T-helper 22 cell (primary cell): ENCODE results near the gene GNPAT.
A peak's percentile ranks its signal among the peaks of the same experiment; 100 is the strongest.
"Not testable (repeated sequence)": the region's sequence is repeated elsewhere in the genome, so short reads cannot be mapped to it uniquely, and the experiment has no call there.

Source experiments
- DNase-seq: peaks from one replicate; pipeline ENCODE4 v3.0.0-alpha.2; 2020; ENCODE audit warnings: low read depth

Gene GNPAT

GRCh38 chr1:231240883-231241735 is at the start of gene GNPAT:
GNPAT (plus strand) TSS chr1:231241212; CDS start chr1:231241379, 167 bp downstream.
- DNase-seq = peak; percentile 80

- DNase-seq = no peak
Observed at GRCh38 chr1:231192620-231193163, 48.3 kb upstream of the GNPAT start.

- DNase-seq = no peak
Observed at GRCh38 chr1:231193710-231194340, 47.2 kb upstream of the GNPAT start.

- no peak for DNase-seq
Observed at GRCh38 chr1:231194476-231194842, 46.6 kb upstream of the GNPAT start.

- no peak for DNase-seq
Observed at GRCh38 chr1:231194843-231195516, 46.0 kb upstream of the GNPAT start.

- no peak for DNase-seq
Observed at GRCh38 chr1:231196307-231196706, 44.7 kb upstream of the GNPAT start.

- no peak for DNase-seq
Observed at GRCh38 chr1:231196728-231197127, 44.3 kb upstream of the GNPAT start.

- DNase-seq = no peak
Observed at GRCh38 chr1:231199868-231200267, 41.1 kb upstream of the GNPAT start.

GRCh38 chr1:231200388-231201031 is 40.5 kb upstream of the GNPAT start:
- DNase-seq = no peak

GRCh38 chr1:231201375-231201978 is 39.5 kb upstream of the GNPAT start:
- no peak for DNase-seq

GRCh38 chr1:231201979-231202633 is 38.9 kb upstream of the GNPAT start:
- no peak for DNase-seq

- DNase-seq = no peak
Observed at GRCh38 chr1:231203259-231204057, 37.6 kb upstream of the GNPAT start.

- no peak for DNase-seq
Observed at GRCh38 chr1:231206856-231207255, 34.2 kb upstream of the GNPAT start.

- no peak for DNase-seq
Observed at GRCh38 chr1:231207437-231207836, 33.6 kb upstream of the GNPAT start.

GRCh38 chr1:231208980-231209379 is 32.0 kb upstream of the GNPAT start:
- no peak for DNase-seq

- DNase-seq = no peak
Observed at GRCh38 chr1:231209531-231209930, 31.5 kb upstream of the GNPAT start.

- DNase-seq = no peak
Observed at GRCh38 chr1:231210126-231210525, 30.9 kb upstream of the GNPAT start.

GRCh38 chr1:231211005-231211857 is 29.8 kb upstream of the GNPAT start:
- DNase-seq = peak; percentile 65

GRCh38 chr1:231212301-231212700 is 28.7 kb upstream of the GNPAT start:
- DNase-seq = not testable (repeated sequence)
